NCI-H1417 treated with DMSO at 0.1 percent for 48 hours (cell line): Measurements from ENCODE around the gene HNRNPAB.
"Not testable (repeated sequence)": the region's sequence is repeated elsewhere in the genome, so short reads cannot be mapped to it uniquely, and the experiment has no call there.

ENCODE experiments used
- DNase-seq: peaks from one replicate; lab custom pipeline; 2025; lab: John Stamatoyannopoulos, UW

Gene HNRNPAB

DNA sequence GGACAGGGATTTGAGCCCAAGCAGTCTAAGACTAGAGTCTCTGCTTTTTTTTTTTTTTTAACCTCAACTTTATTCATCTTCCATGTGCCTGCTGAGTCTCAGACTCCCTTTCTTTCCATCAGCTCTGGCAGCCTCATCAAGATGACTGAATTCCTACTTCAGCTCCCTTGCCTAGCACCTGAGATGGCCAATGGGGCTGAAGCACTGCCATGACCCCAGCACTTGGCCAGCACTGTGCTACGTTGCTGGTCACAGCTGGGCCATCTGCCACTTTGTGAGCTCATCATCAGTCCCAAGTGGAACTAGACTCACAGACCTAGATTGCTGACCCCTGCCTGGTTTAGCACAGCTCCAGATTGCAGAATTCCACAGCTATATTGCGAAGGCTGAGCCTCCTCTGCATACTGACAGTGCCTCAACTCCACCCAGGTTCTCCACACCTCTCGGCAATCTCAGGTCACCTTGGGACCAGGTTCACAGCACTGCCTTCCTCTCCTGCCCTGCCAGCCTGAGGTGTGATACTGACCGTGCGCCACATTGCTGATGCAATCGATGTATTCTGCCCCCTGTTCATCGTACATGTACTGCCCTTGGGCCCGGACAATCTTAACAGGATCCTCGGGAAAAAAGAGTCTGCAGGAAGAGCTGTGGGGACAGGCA lies 26.7 kb downstream of the HNRNPAB start:
- DNase-seq = no peak

- no peak for DNase-seq
Measured at GRCh38 chr5:178231539-178232123, 27.3 kb downstream of the HNRNPAB start.

DNA sequence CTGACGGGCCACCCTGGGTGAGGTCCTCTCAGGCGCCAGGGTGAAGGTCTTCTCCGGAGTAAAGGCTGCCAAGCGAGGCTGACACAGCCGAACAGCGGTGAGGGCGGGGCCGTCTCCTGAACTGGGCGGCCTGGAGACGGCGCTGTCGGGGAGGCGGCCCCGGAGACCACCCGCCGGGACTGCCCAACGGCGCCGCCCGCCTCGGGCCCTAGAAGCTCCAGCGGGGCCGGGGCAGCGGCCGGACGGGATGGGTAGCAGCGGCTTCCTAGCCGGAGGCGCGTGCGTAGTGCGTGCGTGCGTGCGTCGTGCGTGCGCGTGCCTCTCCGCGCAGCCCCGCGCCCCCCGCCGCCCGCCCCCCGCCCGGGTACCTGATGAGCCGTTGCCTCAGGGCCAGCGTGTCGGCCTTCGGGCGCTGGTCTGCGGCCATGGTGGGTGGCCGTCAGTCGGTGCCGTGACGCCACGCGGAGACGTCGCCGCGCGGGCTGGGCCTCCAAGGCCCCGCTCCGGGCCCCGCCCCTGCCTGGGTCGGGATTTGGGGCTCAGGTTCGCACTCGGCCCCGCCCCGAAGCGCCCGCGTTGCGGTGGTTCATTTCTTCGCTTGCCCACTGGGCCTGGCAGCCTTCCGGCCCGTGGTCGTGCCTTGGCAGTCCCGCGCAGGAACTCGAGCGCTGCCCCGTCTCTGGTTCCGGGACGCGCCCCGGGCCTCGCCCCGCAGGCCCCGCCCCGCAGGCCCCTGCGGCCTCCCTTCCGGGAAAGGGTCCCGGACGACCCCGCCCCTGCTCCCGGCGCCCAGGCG lies 28.0 kb downstream of the HNRNPAB start, which contains the start of gene PHYKPL:
TSS of gene PHYKPL (minus strand) at position 679 of the 796 bp plus-strand sequence. CDS start at position 427, 252 bp downstream.
- DNase-seq = no peak

GRCh38 chr5:178232920-178233429 lies 28.6 kb downstream of the HNRNPAB start:
- no peak for DNase-seq

DNA sequence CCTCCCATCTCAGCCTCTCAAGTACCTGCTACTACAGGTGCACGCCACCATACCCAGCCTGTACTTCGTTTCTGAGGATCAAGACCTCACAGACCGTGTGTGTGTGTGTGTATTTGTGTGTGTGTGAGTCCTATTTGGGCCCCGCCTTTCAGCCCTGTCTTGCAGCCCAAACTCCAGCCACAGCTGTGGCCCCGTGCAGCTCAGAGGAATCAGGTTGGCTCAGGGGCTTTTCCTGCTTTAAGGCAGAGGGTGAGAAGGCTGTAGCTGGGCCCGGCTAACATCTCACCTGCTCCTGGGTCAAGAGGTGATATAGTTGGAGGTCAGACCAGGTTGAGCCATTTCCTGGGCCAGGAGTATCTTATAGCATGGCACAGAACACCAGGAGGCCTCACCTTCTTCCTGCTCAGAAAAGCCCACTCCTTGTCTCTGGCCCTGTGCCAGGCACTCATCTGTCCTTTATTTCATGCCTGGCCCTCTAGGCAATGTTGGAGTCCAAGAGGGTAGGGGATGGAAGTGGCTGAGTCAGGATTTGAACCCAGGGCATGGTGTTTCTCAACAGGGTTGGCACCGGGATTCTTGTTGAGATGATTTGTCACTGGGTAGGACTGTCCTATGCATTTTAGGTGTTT lies 29.9 kb downstream of the HNRNPAB start:
- DNase-seq = no peak

DNA sequence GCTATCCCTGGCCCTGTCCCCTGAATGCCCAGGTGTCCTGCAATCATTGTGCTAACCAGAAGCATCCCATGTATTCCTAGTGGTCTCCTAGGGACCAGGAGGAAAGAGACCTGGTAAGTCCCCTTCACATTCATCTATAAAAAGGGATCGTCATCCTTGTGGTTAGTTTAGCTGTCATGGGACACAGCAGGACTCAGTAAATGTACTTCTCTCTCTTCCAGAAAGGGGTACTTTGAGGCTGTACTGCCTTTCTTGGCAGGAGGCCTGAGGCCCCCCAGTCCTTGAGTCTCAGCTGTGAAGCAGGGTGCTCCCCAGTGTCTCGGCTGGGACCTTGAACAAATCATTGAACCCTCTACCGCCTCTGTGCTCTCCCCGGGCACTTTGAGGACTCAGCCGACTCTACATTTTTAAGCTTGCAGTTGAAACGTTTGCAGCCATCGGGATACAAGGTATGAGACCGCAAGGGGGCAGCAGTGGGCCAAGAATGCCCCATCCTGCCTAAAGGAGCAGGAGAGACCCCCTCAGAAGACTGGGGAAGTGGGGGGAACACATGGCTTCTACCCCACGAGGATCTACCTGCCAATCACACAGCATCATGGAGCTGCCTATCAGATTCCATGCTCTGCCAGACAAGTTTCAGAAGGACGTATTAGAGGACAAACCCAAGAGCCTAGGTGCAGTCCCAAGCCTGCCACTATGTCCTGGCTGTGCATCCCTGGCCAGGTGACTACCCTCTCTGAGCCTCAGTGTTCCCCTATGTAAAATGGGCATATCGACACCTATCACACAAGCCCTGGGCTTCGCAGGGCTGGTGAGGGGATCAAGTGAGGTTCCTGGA lies 30.6 kb downstream of the HNRNPAB start:
- DNase-seq = no peak

DNA sequence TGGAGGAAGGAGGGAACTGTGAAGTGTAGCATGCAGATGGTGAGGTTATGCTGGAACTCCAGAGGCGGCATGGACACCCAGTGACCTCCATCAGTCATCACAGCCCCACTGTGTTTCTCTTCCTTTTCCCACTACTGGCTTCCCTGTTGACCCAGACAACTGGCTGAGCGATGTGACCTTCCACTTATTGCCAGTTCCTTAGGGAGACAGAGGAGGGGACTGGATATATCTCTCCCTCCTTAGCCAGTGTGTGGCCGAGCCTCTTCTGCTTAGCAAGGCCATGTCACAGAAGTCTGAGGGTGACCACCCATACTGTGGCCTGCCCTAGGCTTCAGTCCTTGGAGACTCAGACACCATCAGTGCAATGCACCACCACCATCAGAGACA lies 31.2 kb downstream of the HNRNPAB start:
- no peak for DNase-seq

DNA sequence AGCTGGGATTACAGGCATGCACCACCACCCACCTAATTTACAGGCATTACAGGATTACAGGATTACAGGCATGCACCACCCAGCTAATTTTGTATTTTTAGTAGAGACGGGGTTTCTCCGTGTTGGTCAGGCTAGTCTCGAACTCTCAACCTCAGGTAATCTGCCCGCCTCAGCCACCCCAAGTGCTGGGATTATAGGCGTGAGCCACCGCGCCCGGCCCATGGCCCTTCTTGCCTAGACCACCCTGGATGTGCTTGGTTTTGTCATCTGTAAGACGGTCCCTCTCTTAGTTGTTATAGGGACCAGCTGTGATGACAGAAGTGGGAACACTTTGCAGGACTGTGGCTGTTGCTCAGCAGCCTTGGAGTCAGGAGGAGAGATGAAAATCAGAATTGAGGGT lies 31.8 kb downstream of the HNRNPAB start:
- no peak for DNase-seq

- DNase-seq = no peak
Measured at GRCh38 chr5:178236679-178237078, 32.3 kb downstream of the HNRNPAB start.

DNA sequence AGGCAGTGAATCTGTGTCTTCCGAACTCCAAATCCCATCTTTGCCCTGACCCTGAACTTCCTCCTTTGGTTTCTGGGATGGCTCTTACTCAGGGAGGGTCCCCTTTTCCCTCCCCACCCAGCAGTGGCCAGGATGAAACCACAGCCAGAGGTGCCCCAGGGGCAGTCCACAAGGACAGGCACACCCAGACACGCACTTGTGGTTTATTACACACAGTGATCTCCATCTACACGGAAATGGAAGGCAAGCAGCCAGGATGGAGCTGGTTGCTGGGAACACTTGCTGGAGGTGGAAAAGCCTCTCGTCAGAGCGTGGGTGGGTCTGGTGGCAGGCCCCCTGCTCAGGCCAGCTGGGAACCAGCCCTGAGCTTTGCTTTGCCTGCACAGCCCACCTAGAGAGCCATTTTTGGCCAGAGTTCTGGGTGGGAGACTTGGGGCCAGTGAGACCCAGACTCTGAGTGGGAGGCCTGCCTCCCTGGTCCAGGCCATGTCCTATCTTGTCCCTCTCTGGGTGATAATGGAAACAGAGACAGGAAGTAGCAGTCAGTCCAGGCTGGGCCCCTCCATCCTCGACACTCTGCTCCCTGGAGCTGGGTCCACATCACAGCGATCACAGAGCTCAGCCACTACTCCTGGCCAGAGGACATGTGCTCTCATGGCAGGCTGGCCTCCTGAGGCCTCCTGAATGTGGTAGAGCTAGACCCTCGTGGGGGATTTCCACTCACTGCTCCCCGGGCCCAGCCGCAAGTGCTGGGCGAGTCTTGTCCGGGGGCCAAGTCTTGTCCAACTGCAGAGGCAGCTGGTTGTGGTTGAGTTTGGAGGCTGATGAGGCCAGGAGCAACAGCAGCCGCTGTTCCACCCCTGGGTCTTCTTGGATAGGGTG lies 33.3 kb downstream of the HNRNPAB start:
- no peak for DNase-seq

GRCh38 chr5:178238313-178238635 lies 33.9 kb downstream of the HNRNPAB start:
- DNase-seq = no peak

DNA sequence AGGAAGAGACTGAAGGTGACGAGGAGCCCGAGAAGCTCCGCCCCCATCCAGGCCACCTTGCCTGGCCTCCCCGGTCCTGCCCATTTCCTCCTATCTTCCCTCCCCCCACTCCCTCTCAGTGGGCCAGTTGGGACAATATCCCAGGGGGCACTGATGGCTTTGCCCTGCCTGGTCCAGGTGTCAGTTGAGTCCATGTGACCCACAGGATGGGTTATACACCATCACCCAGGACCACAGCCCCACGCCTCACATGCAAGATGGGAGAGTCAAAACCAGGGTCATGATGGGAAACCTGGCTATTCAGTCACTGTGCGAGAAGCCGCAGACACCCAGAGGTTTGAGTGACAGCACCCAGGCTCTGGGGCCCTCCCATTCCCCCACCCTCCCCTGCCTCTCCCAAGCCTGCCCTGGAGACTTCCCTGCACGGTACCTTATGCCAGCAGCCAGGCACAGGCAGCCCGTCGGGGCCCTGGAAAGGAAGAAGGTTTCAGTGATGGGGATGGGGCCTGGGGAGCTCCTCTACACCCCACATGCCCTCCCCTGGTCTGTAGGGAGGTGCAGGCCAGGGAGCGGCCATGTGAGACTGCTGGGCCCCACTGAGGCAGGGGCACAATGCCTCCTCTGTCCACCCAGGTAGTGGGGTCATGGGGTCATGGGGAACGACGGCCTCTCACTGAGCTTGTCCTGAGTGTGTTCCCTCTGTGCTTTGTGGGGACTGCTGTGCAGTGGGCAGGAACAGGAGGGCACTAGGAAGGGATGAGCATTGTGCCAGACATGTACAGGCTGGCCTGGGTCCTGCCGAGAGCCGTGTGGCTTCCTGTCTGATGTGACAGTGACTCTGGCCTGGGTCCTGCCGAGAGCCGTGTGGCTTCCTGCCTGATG lies 34.6 kb downstream of the HNRNPAB start:
- DNase-seq = no peak

- not testable (repeated sequence) for DNase-seq
Measured at GRCh38 chr5:178239626-178240301, 35.4 kb downstream of the HNRNPAB start.

DNA sequence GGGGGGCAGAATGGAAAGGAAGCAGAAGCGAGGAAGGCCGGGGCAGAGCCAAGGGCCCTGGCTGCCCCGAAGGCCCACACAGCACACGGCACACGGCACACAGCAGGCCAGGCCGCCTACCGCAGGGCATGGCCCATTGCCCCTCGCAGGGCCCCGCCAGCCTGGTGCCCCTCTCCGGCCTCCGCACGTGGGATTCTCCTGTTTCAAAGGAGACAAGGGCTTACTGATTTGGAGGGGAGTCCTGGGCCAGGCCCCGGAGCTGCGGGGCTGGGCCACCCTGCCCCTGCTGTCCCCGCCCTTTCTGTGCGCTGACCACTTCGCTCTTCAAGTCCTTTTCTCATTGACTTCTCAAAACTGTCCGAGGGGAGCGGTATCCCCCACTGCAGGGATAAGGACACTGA lies 36.0 kb downstream of the HNRNPAB start:
- DNase-seq = no peak

- no peak for DNase-seq
Measured at GRCh38 chr5:178240766-178241165, 36.4 kb downstream of the HNRNPAB start.

DNA sequence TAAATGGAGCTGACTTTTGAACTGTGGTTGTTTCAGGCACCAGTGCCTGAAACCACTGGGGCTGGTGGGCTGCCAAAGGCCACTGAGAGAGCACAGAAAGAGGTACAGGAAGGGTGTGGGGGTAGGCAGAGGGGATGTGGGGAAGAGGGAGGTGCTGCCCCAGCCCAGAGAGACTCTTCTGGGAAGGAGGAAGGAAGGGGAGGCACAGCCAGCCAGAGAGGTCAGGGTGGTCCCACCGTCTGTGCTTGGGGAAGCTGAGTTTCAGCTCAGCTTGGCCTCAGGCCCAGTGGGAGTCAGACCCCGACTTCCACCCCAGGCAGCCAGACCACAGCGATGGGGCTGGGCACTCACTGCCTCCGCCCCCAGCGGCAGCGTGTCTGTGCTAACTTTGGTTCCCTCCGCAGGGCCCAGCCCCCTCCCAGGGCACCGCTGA lies 36.9 kb downstream of the HNRNPAB start:
- DNase-seq = no peak

- no peak for DNase-seq
Measured at GRCh38 chr5:178241688-178242231, 37.4 kb downstream of the HNRNPAB start.

- no peak for DNase-seq
Measured at GRCh38 chr5:178242416-178242815, 38.1 kb downstream of the HNRNPAB start.

GRCh38 chr5:178244576-178244975 lies 40.2 kb downstream of the HNRNPAB start:
- no peak for DNase-seq
